Spleen (tissue), 11 donors: ENCODE measurements around the gene OSMR. TPM values are rescaled to one million over a fixed set of nuclear protein-coding genes. Genes with fewer than 3 reads are reported as not detected.

Experiments
- DNase-seq: peaks from one replicate; pipeline ENCODE4 v3.0.0-alpha.2; 2020
- H3K27ac ChIP-seq, 8 donors: fragments of 200-600 bp; sonication (generic) in 7 of 8; 1 replicate in 4 of 8; 2 replicates in 4 of 8; pipeline versions ENCODE4 v1.5.0 to v1.8.0; 2016 to 2021; ENCODE audit warnings: inconsistent platforms in 4 of 8, mild to moderate bottlenecking in 4 of 8, moderate library complexity in 1 of 8
- H3K27me3 ChIP-seq, 7 donors: fragments of 200-600 bp; sonication (generic) in 6 of 7; replicated peaks in 1 of 7; 1 replicate in 4 of 7; 2 replicates in 3 of 7; pipeline versions ENCODE4 v1.5.0 to v1.8.0; 2016 to 2021; ENCODE audit warnings: inconsistent platforms in 3 of 7, mild to moderate bottlenecking in 1 of 7
- H3K36me3 ChIP-seq, 6 donors: fragments of 200-600 bp; sonication (generic) in 5 of 6; 1 replicate in 4 of 6; 2 replicates in 2 of 6; pipeline versions ENCODE4 v1.5.0 to v1.8.0; 2016 to 2021; ENCODE audit warnings: inconsistent platforms in 2 of 6
- H3K4me1 ChIP-seq, 6 donors: fragments of 200-600 bp; sonication (generic) in 5 of 6; 1 replicate in 3 of 6; 2 replicates in 3 of 6; pipeline versions ENCODE4 v1.5.0 to v1.8.0; 2016 to 2021; ENCODE audit warnings: inconsistent platforms in 3 of 6
- H3K4me3 ChIP-seq, 8 donors: fragments of 200-600 bp; sonication (generic) in 7 of 8; 1 replicate in 4 of 8; 2 replicates in 4 of 8; pipeline versions ENCODE4 v1.5.0 to v1.8.0; 2016 to 2021; ENCODE audit warnings: inconsistent platforms in 4 of 8, mild to moderate bottlenecking in 4 of 8, moderate library complexity in 2 of 8
- H3K9me3 ChIP-seq, 8 donors: fragments of 200-600 bp; sonication (generic) in 7 of 8; 1 replicate in 4 of 8; 2 replicates in 4 of 8; pipeline versions ENCODE4 v1.5.0 to v1.8.0; 2016 to 2021; ENCODE audit warnings: inconsistent platforms in 4 of 8
- CTCF ChIP-seq, 11 experiments: fragments of 200-600 bp in 7 of 11; fragments of 450-650 bp in 4 of 11; sonication (generic) in 4 of 11; IDR thresholded peaks in 8 of 11; conservative IDR thresholded peaks in 3 of 11; 1 replicate in 7 of 11; 2 replicates in 4 of 11; pipeline versions ENCODE4 v1.4.0 to v1.8.0; 2016 to 2021; ENCODE audit warnings: antibody characterized with exemption in 11 of 11, inconsistent platforms in 4 of 11, mild to moderate bottlenecking in 1 of 11
- POLR2A ChIP-seq, 3 donors: fragments of 450-650 bp; IDR thresholded peaks; one replicate each; pipeline ENCODE4 v1.5.1; 2017; ENCODE audit warnings: antibody characterized with exemption in 3 of 3, mild to moderate bottlenecking in 1 of 3
- POLR2AphosphoS5 ChIP-seq, 3 donors: sonication (generic); formaldehyde crosslinking; IDR thresholded peaks; one replicate each; pipeline ENCODE4 v1.5.1; 2017; ENCODE audit warnings: antibody characterized with exemption in 3 of 3
- WGBS, 5 donors: extraction: QIAGEN DNeasy Blood & Tissue Kit in 3 of 5; methylation state at CpG; one replicate each; pipeline versions ENCODE4 v1.1.5 to v1.1.7; 2013 to 2018; 5-methylcytosine and 5-hydroxymethylcytosine counted together
- intact Hi-C: fragments of 100-400 bp; cut with DNase I; formaldehyde crosslinking; loops from one replicate; pipeline ENCODE4 v1.15.0; 2023; ENCODE audit warnings: low total_unique reads
- polyA plus RNA-seq, 3 donors: library from polyadenylated mRNA; stranded (reverse); fragments of 200-250 nt; gene quantifications; one replicate each; pipeline ENCODE4 v1.2.1, GENCODE V29; 2013
- total RNA-seq, 7 donors: library from RNA; depleted of rRNA in 3 of 7; stranded (reverse); fragments of >200 nt in 3 of 7; fragmentation: NEBNext Ultra II Directional in 4 of 7; extraction: Animal tissue kit (Norgen Biotek cat#: 25700) in 4 of 7; gene quantifications; one replicate each; pipeline versions ENCODE4 v1.1.0 to v1.2.1, GENCODE V29; 2016 to 2021
- donor health status: healthy with polysubstance abuse.
- donor health status: DM: no; HTN: no; CAD: no; lungs with moderate emphysema.
- donor health status: DM: no; HTN: no; CAD: no.
- donor health status: Bipolar disorder and iron deficiency.
- donor health status: healthy.
- donor health status: DM: no; HTN: no; CAD: no.
- donor health status: DM: yes; HTN: yes; CAD: no.

OSMR gene
- total and polyA plus RNA-seq, 10 donors = 2.5 to 74.6 (median 67.9) TPM

- 76 to 88% (median 81%) methylated on average over 3 of the region's 3 CpGs for WGBS, 5 donors
- H3K27ac ChIP-seq = no peak overlapping the region
- peaks cover 0 to 23% (median 0%) of the 10 kb centered on the region in 7 donors for H3K27me3 ChIP-seq
- intact Hi-C loops = loop anchor here (10.0 kb wide), 1 partner anchor 491 kb away; no protein-coding TSS in a partner anchor
- TF ChIP-seq CTCF (IDR thresholded peaks at IDR 0.05 in 8 of 11, conservative IDR thresholded peaks at IDR 0.05 in 3 of 11) (no peak), POLR2A (IDR thresholded peaks at IDR 0.05) (no peak), POLR2AphosphoS5 (IDR thresholded peaks at IDR 0.05) (no peak)
- H3K36me3 ChIP-seq = peaks cover 0 to 55% (median 13%) of the 10 kb centered on the region in 6 donors
- H3K4me1 ChIP-seq = no peaks in the 10 kb centered on the region
- DNase-seq = no peak
- H3K4me3 ChIP-seq = no peak overlapping the region
- H3K9me3 ChIP-seq = no peaks in the 10 kb centered on the region
Observed at GRCh38 chr5:38926121-38926520, 80.3 kb downstream of the OSMR start.

DNA sequence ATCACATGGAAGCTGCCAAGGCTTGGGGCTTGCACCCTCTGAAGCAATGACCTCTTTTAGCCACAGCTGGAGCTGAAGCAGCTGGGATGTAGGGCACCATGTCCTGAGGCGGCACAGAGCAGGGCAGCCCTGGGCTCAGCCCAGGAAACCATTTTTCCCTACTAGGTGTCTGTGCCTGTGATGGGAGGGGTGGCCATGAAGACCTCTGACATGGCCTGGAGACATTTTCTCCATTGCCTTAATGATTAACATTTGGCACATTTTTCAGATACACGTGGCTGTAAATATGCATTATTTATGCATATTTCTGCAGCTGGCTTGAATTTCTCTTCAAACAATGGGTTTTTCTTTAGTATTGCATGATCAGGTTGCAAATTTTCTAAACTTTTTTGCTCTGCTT, 81.7 kb downstream of the OSMR start:
- 87 to 100% (median 90%) methylated on average over 2 of the region's 2 CpGs for WGBS, 5 donors
- Histone ChIP-seq H3K4me1 (no peaks in the 10 kb centered on the region), H3K9me3 (no peaks in the 10 kb centered on the region), H3K4me3 (no peak overlapping the region), H3K27me3 (peaks cover 0 to 22% (median 0%) of the 10 kb centered on the region in 7 donors), H3K36me3 (peaks cover 0 to 57% (median 14%) of the 10 kb centered on the region in 6 donors), H3K27ac (no peak overlapping the region)
- TF ChIP-seq POLR2AphosphoS5 (IDR thresholded peaks at IDR 0.05) (no peak), POLR2A (IDR thresholded peaks at IDR 0.05) (no peak), CTCF (IDR thresholded peaks at IDR 0.05 in 8 of 11, conservative IDR thresholded peaks at IDR 0.05 in 3 of 11) (no peak)
- no peak for DNase-seq
- intact Hi-C loops = loop anchor here (10.0 kb wide), 1 partner anchor 493 kb away; no protein-coding TSS in a partner anchor

GRCh38 chr5:38929838-38930237, 84.0 kb downstream of the OSMR start:
- intact Hi-C loops = loop anchor here (10.0 kb wide), 1 partner anchor 495 kb away; no protein-coding TSS in a partner anchor
- H3K27ac ChIP-seq = peak overlapping the region in 1 of 8 donors; percentile 2
- H3K9me3 ChIP-seq = no peaks in the 10 kb centered on the region
- TF ChIP-seq POLR2AphosphoS5 (IDR thresholded peaks at IDR 0.05) (no peak), CTCF (IDR thresholded peaks at IDR 0.05 in 8 of 11, conservative IDR thresholded peaks at IDR 0.05 in 3 of 11) (no peak), POLR2A (IDR thresholded peaks at IDR 0.05) (no peak)
- no peak overlapping the region for H3K4me3 ChIP-seq
- peaks cover 0 to 8% (median 0%) of the 10 kb centered on the region in 7 donors for H3K27me3 ChIP-seq
- DNase-seq = no peak
- peaks cover 0 to 71% (median 21%) of the 10 kb centered on the region in 6 donors for H3K36me3 ChIP-seq
- WGBS, 5 donors = 65 to 72% (median 70%) methylated on average over 2 of the region's 2 CpGs
- H3K4me1 ChIP-seq = no peaks in the 10 kb centered on the region

- H3K4me3 ChIP-seq = no peak overlapping the region
- no peak for DNase-seq
- peaks cover 0 to 70% (median 17%) of the 10 kb centered on the region in 6 donors for H3K36me3 ChIP-seq
- H3K4me1 ChIP-seq = no peaks in the 10 kb centered on the region
- H3K27ac ChIP-seq = no peak overlapping the region
- H3K27me3 ChIP-seq = peaks cover 0 to 8% (median 0%) of the 10 kb centered on the region in 7 donors
- H3K9me3 ChIP-seq = no peaks in the 10 kb centered on the region
- intact Hi-C loops = no loop called here
- WGBS, 5 donors = 54 to 75% (median 65%) methylated on average over 4 of the region's 4 CpGs
- TF ChIP-seq CTCF (IDR thresholded peaks at IDR 0.05 in 8 of 11, conservative IDR thresholded peaks at IDR 0.05 in 3 of 11) = no peak
- no peak for TF ChIP-seq POLR2A (IDR thresholded peaks at IDR 0.05)
- no peak for TF ChIP-seq POLR2AphosphoS5 (IDR thresholded peaks at IDR 0.05)
Observed at GRCh38 chr5:38931731-38932130, 85.9 kb downstream of the OSMR start.
